Measurements from ENCODE around the gene ARMC2.
"Not testable (repeated sequence)": the region's sequence is repeated elsewhere in the genome, so short reads cannot be mapped to it uniquely, and the experiment has no call there.

DNA sequence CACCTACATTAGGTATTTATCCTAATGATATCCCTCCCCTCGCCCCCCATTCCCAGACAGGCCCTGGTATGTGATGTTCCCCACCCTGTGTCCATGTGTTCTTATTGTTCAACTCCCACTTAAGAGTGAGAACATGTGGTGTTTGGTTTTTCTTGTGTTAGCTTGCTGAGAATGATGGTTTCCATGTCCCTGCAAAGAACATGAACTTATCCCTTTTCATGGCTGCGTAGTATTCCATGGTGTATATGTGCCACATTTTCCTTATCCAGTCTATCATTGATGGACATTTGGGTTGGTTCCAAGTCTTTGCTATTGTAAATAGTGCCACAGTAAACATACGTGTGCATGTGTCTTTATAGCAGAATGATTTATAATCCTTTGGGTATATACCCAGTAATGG is 35.0 kb upstream of the ARMC2 start:
- not testable (repeated sequence) for TF ChIP-seq CTCF, POLR2A, POLR2AphosphoS5, EP300 (IDR thresholded peaks at IDR 0.05)
